ENCODE data around the gene ACTN1. TPM values are rescaled to one million over a fixed set of nuclear protein-coding genes. Genes with fewer than 3 reads are reported as not detected.

The ACTN1 gene
- polyA plus RNA-seq, 1 of the 3 experiments (the other 2 are of a cell fraction) = 319 TPM

GRCh38 chr14:68928770-68929550 lies 50.1 kb downstream of the ACTN1 start:
- Histone ChIP-seq H3F3A (replicated peaks; ENCODE audit: insufficient read depth) (peaks cover 14% of the 10 kb centered on the region), H3K79me2 (ENCODE audit: insufficient read depth) (peaks cover 100% of the 10 kb centered on the region), H3K4me2 (no peak overlapping the region), H3K27me3 (ENCODE audit: insufficient read depth) (no peaks in the 10 kb centered on the region), H3K9me2 (no peaks in the 10 kb centered on the region), H2AFZ (ENCODE audit: low read depth) (no peak overlapping the region), H3K27ac (ENCODE audit: low read depth in 2 of 2, low read length in 1 of 2) (no peak overlapping the region), H3K36me3 (replicated peaks in 1 of 2; ENCODE audit: control insufficient read depth in 1 of 2, insufficient read depth in 2 of 2, low read length in 1 of 2) (peaks cover 22 to 46% of the 10 kb centered on the region in 2 experiments), H4K20me1 (ENCODE audit: insufficient read depth) (peaks cover 100% of the 10 kb centered on the region), H3K4me1 (ENCODE audit: control insufficient read depth in 1 of 2, insufficient read depth in 2 of 2, low read depth in 1 of 2, low read length in 1 of 2) (peaks cover 0 to 22% of the 10 kb centered on the region in 2 experiments; a peak in 2 of 4 replicates), H3K4me3 (ENCODE audit: low read depth in 2 of 2, low read length in 1 of 2) (no peak overlapping the region), H3K9me3 (no peaks in the 10 kb centered on the region), H3K9ac (no peak overlapping the region)
- no peak for TF ChIP-seq CTCF (IDR thresholded peaks at IDR 0.05)
- TF ChIP-seq NRF1 (IDR thresholded peaks at IDR 0.05; ENCODE audit: low read depth, low read length) = no peak
- no peak for TF ChIP-seq FOXJ3 (CRISPR knock-in tag; IDR thresholded peaks at IDR 0.05)
- CTCF ChIA-PET = interaction anchor here (0.6 to 1.4 kb wide), 4 partner anchors 9 to 41 kb away, joined by 3 to 4 read pairs (median 3); no protein-coding TSS in a partner anchor
- POLR2A ChIA-PET = no interaction called here
- DNase-seq = no peak
- WGBS (ENCODE audit: low lambda C conversion rate) = 94% methylated on average over 16 of the region's 22 CpGs

- peaks cover 17% of the 10 kb centered on the region for H3F3A ChIP-seq (replicated peaks; ENCODE audit: insufficient read depth)
- CTCF ChIA-PET = interaction anchor here (0.6 to 3.8 kb wide), 7 partner anchors 10 to 179 kb away, joined by 3 to 21 read pairs (median 4); no protein-coding TSS in a partner anchor
These were observed 51.0 kb downstream of the ACTN1 start for GRCh38 chr14:68927956-68928675.

GRCh38 chr14:68927089-68927488 lies 52.0 kb downstream of the ACTN1 start:
- Histone ChIP-seq H3K4me2 (no peak overlapping the region), H3K4me1 (ENCODE audit: control insufficient read depth in 1 of 2, insufficient read depth in 2 of 2, low read depth in 1 of 2, low read length in 1 of 2) (peaks cover 0 to 29% of the 10 kb centered on the region in 2 experiments; a peak in 2 of 4 replicates), H3K79me2 (ENCODE audit: insufficient read depth) (peaks cover 100% of the 10 kb centered on the region), H3K27me3 (ENCODE audit: insufficient read depth) (no peaks in the 10 kb centered on the region), H3K27ac (ENCODE audit: low read depth in 2 of 2, low read length in 1 of 2) (no peak overlapping the region), H4K20me1 (ENCODE audit: insufficient read depth) (peaks cover 100% of the 10 kb centered on the region), H3K9me3 (no peaks in the 10 kb centered on the region), H3K36me3 (replicated peaks in 1 of 2; ENCODE audit: control insufficient read depth in 1 of 2, insufficient read depth in 2 of 2, low read length in 1 of 2) (peaks cover 32 to 48% of the 10 kb centered on the region in 2 experiments), H3K4me3 (ENCODE audit: low read depth in 2 of 2, low read length in 1 of 2) (no peak overlapping the region), H2AFZ (ENCODE audit: low read depth) (no peak overlapping the region), H3K9me2 (no peaks in the 10 kb centered on the region), H3F3A (replicated peaks; ENCODE audit: insufficient read depth) (peaks cover 17% of the 10 kb centered on the region), H3K9ac (no peak overlapping the region)
- no peak for DNase-seq
- WGBS (ENCODE audit: low lambda C conversion rate) = 100% methylated on average over 3 of the region's 3 CpGs
- ChIA-PET POLR2A (no interaction called here), CTCF (interaction anchor here (1.2 to 3.8 kb wide), 9 partner anchors 8 to 180 kb away, joined by 3 to 21 read pairs (median 5); no protein-coding TSS in a partner anchor)
- TF ChIP-seq TEAD4 (IDR thresholded peaks at IDR 0.05; ENCODE audit: borderline replicate concordance, insufficient read depth) = no peak
- TF ChIP-seq NFIC (IDR thresholded peaks at IDR 0.05; ENCODE audit: borderline replicate concordance) = no peak
- no peak for TF ChIP-seq EP300 (IDR thresholded peaks at IDR 0.05; ENCODE audit: borderline replicate concordance in 1 of 2, low read depth in 1 of 2, low read length in 1 of 2)
- TF ChIP-seq FOSL2 (IDR thresholded peaks at IDR 0.05; ENCODE audit: borderline replicate concordance, low read depth) = no peak
- TF ChIP-seq RFX5 (IDR thresholded peaks at IDR 0.05; ENCODE audit: low read length) = no peak
- TF ChIP-seq GATA2 (CRISPR knock-in tag; IDR thresholded peaks at IDR 0.05) = no peak
- TF ChIP-seq IRF3 (IDR thresholded peaks at IDR 0.05; ENCODE audit: low read depth, low read length) = no peak
- no peak for TF ChIP-seq EZH2phosphoT487 (IDR thresholded peaks at IDR 0.05; ENCODE audit: borderline replicate concordance, low read depth)
- no peak for TF ChIP-seq CTCF (IDR thresholded peaks at IDR 0.05)
- no peak for TF ChIP-seq NRF1 (IDR thresholded peaks at IDR 0.05; ENCODE audit: low read depth, low read length)

More at GRCh38 chr14:68927956-68928675, 51.0 kb downstream of the ACTN1 start:
- POLR2A ChIA-PET = no interaction called here
- peaks cover 0 to 25% of the 10 kb centered on the region in 2 experiments; a peak in 1 of 4 replicates for H3K4me1 ChIP-seq (ENCODE audit: control insufficient read depth in 1 of 2, insufficient read depth in 2 of 2, low read depth in 1 of 2, low read length in 1 of 2)
- H3K27ac ChIP-seq (ENCODE audit: low read depth in 2 of 2, low read length in 1 of 2) = no peak overlapping the region
- no peak overlapping the region for H3K4me3 ChIP-seq (ENCODE audit: low read depth in 2 of 2, low read length in 1 of 2)
- peaks cover 28 to 47% of the 10 kb centered on the region in 2 experiments for H3K36me3 ChIP-seq (replicated peaks in 1 of 2; ENCODE audit: control insufficient read depth in 1 of 2, insufficient read depth in 2 of 2, low read length in 1 of 2)
- no peak overlapping the region for H3K9ac ChIP-seq
- H3K9me2 ChIP-seq = no peaks in the 10 kb centered on the region
- H3K79me2 ChIP-seq (ENCODE audit: insufficient read depth) = peaks cover 100% of the 10 kb centered on the region
- no peak for TF ChIP-seq NRF1 (IDR thresholded peaks at IDR 0.05; ENCODE audit: low read depth, low read length)
- WGBS (ENCODE audit: low lambda C conversion rate) = 92% methylated on average over 9 of the region's 9 CpGs
- H4K20me1 ChIP-seq (ENCODE audit: insufficient read depth) = peaks cover 100% of the 10 kb centered on the region
- H3K9me3 ChIP-seq = no peaks in the 10 kb centered on the region
- H3K27me3 ChIP-seq (ENCODE audit: insufficient read depth) = no peaks in the 10 kb centered on the region
- no peak for DNase-seq
- H3K4me2 ChIP-seq = no peak overlapping the region
- H2AFZ ChIP-seq (ENCODE audit: low read depth) = no peak overlapping the region
